Measurements from ENCODE around the gene CCR5AS.

GRCh38 chr3:46365041-46365440, 41.8 kb downstream of the CCR5AS start:
- TF ChIP-seq CTCF (IDR thresholded peaks at IDR 0.05) (no peak), POLR2A (IDR thresholded peaks at IDR 0.05) (no peak)
